PC-9 (cell line): ENCODE results near the gene RANGAP1. TPM values are rescaled to one million over a fixed set of nuclear protein-coding genes. Genes with fewer than 3 reads are reported as not detected.

Experiments
- BruUV-seq: library from RNA; stranded (reverse); fragments of 400-500 nt; replicated peaks from 2 replicates; lab custom pipeline; 2021; lab: Mats Ljungman, UMichigan
- CTCF ChIA-PET: fragments of 300-600 bp; sonication (Branson Sonifier 250); formaldehyde crosslinking; loops from one replicate; lab custom pipeline; 2022; ENCODE audit warnings: antibody characterized with exemption; lab: Charles Lee
- POLR2A ChIA-PET: fragments of 300-600 bp; sonication (Branson Sonifier 250); formaldehyde crosslinking; loops from one replicate; lab custom pipeline; 2022; ENCODE audit warnings: antibody characterized with exemption; ENCODE audit not compliant: unreplicated experiment; lab: Charles Lee
- DNase-seq, 2 experiments: peaks; one replicate each; pipeline versions ENCODE4 v3.0.0 to v3.0.0-alpha.2; 2015 to 2022; ENCODE audit warnings: mixed read lengths in 1 of 2
- H2AFZ ChIP-seq: fragments of 200-600 bp; sonication (generic); 2 replicates; pipeline ENCODE4 v1.8.1; 2017; ENCODE audit warnings: antibody characterized with exemption
- H3F3A ChIP-seq: fragments of 200-600 bp; sonication (generic); 2 replicates; pipeline ENCODE4 v1.8.1; 2017; ENCODE audit warnings: antibody characterized with exemption, mild to moderate bottlenecking, low read depth; ENCODE audit not compliant: insufficient read depth
- H3K27ac ChIP-seq: fragments of 200-600 bp; sonication (generic); 2 replicates; pipeline ENCODE4 v1.6.1; 2016; ENCODE audit warnings: mixed run types
- H3K27me3 ChIP-seq: fragments of 200-600 bp; sonication (generic); 2 replicates; pipeline ENCODE4 v1.6.1; 2016; ENCODE audit warnings: low read depth, mixed run types; ENCODE audit not compliant: insufficient read depth
- H3K36me3 ChIP-seq: fragments of 200-600 bp; sonication (generic); 2 replicates; pipeline ENCODE4 v1.6.1; 2016; ENCODE audit warnings: low read depth, mixed run types
- H3K4me1 ChIP-seq: fragments of 200-600 bp; sonication (generic); replicated peaks from 2 replicates; pipeline ENCODE4 v1.6.1; 2016; ENCODE audit warnings: mixed run types; ENCODE audit not compliant: insufficient read depth
- H3K4me2 ChIP-seq: fragments of 200-600 bp; sonication (generic); 2 replicates; pipeline ENCODE4 v1.6.1; 2017; ENCODE audit warnings: mixed run types
- H3K4me3 ChIP-seq: fragments of 200-600 bp; sonication (generic); 2 replicates; pipeline ENCODE4 v1.6.1; 2016; ENCODE audit warnings: mixed run types
- H3K79me2 ChIP-seq: fragments of 200-600 bp; sonication (generic); 2 replicates; pipeline ENCODE4 v1.6.1; 2017; ENCODE audit warnings: low read depth, mixed run types
- H3K9me2 ChIP-seq: fragments of 200-600 bp; sonication (generic); 2 replicates; pipeline ENCODE4 v1.8.1; 2017; ENCODE audit warnings: mild to moderate bottlenecking; ENCODE audit not compliant: insufficient read depth
- H3K9me3 ChIP-seq: fragments of 200-600 bp; sonication (generic); 2 replicates; pipeline ENCODE4 v1.8.1; 2016; ENCODE audit warnings: low read depth; ENCODE audit not compliant: insufficient read depth
- H4K20me1 ChIP-seq: fragments of 200-600 bp; sonication (generic); 2 replicates; pipeline ENCODE4 v1.8.1; 2017; ENCODE audit not compliant: insufficient read depth
- CTCF ChIP-seq: fragments of 200-600 bp; sonication (generic); conservative IDR thresholded peaks from 2 replicates; pipeline ENCODE4 v1.6.1; 2017; ENCODE audit warnings: mixed run types, antibody characterized with exemption, mild to moderate bottlenecking, moderate library complexity
- EZH2 ChIP-seq: fragments of 200-600 bp; sonication (generic); IDR thresholded peaks from 2 replicates; pipeline ENCODE4 v1.8.0; 2017; ENCODE audit warnings: antibody characterized with exemption, low read depth
- intact Hi-C: fragments of 100-400 bp; cut with micrococcal nuclease; formaldehyde crosslinking; loops from one replicate; pipeline ENCODE4 v1.10.0; 2022; ENCODE audit not compliant: unreplicated experiment
- total RNA-seq: library from RNA; stranded (reverse); gene quantifications from 2 replicates; pipeline ENCODE4 v1.2.3, GENCODE V29; 2021

The RANGAP1 gene
- total RNA-seq, 1 experiment from 2014 or later, result 142 TPM

- Histone ChIP-seq H3F3A (peaks cover 24% of the 10 kb centered on the region; the same call in 1 of the 2 replicates), H3K79me2 (peaks cover 48% of the 10 kb centered on the region)
- CTCF ChIA-PET, result interaction anchor here (0.7 kb wide), 2 partner anchors 21 to 109 kb away, joined by 3 read pairs; no protein-coding TSS in a partner anchor
Observed at GRCh38 chr22:41301085-41302020, 15.4 kb upstream of the RANGAP1 start, which contains the start of gene ZC3H7B. ZC3H7B (plus strand) TSS chr22:41301525; CDS start chr22:41320661, 19,136 bp downstream.

GRCh38 chr22:41300661-41301060 is 14.7 kb upstream of the RANGAP1 start:
- H3F3A ChIP-seq, result peaks cover 22% of the 10 kb centered on the region; the same call in 1 of the 2 replicates
- H3K36me3 ChIP-seq, result 0 out of 2 replicates have a peak, but pooled peaks cover 8% of the 10 kb centered on the region
- peaks cover 42% of the 10 kb centered on the region for H3K79me2 ChIP-seq
- DNase-seq, result peak in 1 of 2 experiments; percentile 66
- peaks cover 5% of the 10 kb centered on the region for H4K20me1 ChIP-seq
- no TSS peak for BruUV-seq
- CTCF ChIA-PET, result no interaction called here
- H3K9me2 ChIP-seq, result no peaks in the 10 kb centered on the region
- H3K4me3 ChIP-seq, result peak overlapping the region; percentile 99; the same call in 1 of the 2 replicates
- H3K4me2 ChIP-seq, result peak overlapping the region; percentile 74
- no peaks in the 10 kb centered on the region for H3K27me3 ChIP-seq
- POLR2A ChIA-PET, result interaction anchor here (1.0 kb wide), 2 partner anchors 15 to 81 kb away, joined by 4 to 7 read pairs; partner anchors contain the start of genes RANGAP1 and TEF
- peak overlapping the region; percentile 94; the same call in 1 of the 2 replicates for H2AFZ ChIP-seq
- peaks cover 32% of the 10 kb centered on the region for H3K4me1 ChIP-seq
- no peaks in the 10 kb centered on the region for H3K9me3 ChIP-seq
- TF ChIP-seq CTCF, result no peak
- no peak for TF ChIP-seq EZH2
- intact Hi-C loops, result loop anchor here (1.0 to 5.0 kb wide), 2 partner anchors 14 to 82 kb away; partner anchors contain the start of genes RANGAP1 and TEF
- 0 out of 2 replicates have a peak overlapping the region, but pooled peaks have one; percentile 1 for H3K27ac ChIP-seq

More at GRCh38 chr22:41301085-41302020, 15.4 kb upstream of the RANGAP1 start, which contains the start of gene ZC3H7B:
- Histone ChIP-seq H3K9me2 (no peaks in the 10 kb centered on the region), H3K27me3 (no peaks in the 10 kb centered on the region), H3K4me3 (peak within 1 kb of the TSS; percentile 99), H4K20me1 (peaks cover 12% of the 10 kb centered on the region), H3K4me1 (peaks cover 37% of the 10 kb centered on the region), H3K27ac (peak within 1 kb of the TSS; percentile 1; the same call in 1 of the 2 replicates), H3K36me3 (0 out of 2 replicates have a peak, but pooled peaks cover 8% of the 10 kb centered on the region), H3K4me2 (peak within 1 kb of the TSS; percentile 74), H3K9me3 (no peaks in the 10 kb centered on the region), H2AFZ (peak within 1 kb of the TSS; percentile 94)
- POLR2A ChIA-PET, result interaction anchor here (0.5 to 1.0 kb wide), 5 partner anchors 15 to 80 kb away, joined by 4 to 7 read pairs (median 4); partner anchors contain the start of genes RANGAP1 and TEF
- no TSS peak for BruUV-seq
- TF ChIP-seq CTCF (peak; percentile 63), EZH2 (no peak)
- intact Hi-C loops, result loop anchor here (1.0 to 5.0 kb wide), 2 partner anchors 15 to 81 kb away; partner anchors contain the start of genes RANGAP1 and TEF
- peak; percentile 77 to 79 for DNase-seq
